Glomerular visceral epithelial cell (primary cell): Measurements from ENCODE around the gene DHX36.

ENCODE experiments used
- DNase-seq: peaks from one replicate; pipeline ENCODE4 v3.0.0-alpha.2; 2016; ENCODE audit errors: extremely low spot score

Gene DHX36

DNA sequence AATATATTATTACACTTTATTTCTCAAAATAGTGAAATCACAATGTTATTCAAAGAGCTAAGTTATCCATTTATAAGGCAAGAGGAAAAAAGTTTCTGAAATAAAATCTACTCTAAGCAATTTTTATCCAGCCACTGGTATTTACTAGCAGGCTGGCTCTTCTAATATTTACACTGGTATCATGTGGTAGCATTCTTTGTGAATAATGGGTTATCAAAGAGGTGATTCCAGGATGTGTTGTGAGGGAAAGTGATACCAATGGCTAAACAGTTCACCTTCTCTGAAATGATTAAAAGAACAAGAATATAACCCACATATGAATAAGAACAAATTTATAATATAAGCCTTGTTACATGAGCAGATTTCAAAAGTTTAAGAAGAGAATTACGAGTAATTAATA lies 44.1 kb downstream of the DHX36 start:
- no peak for DNase-seq

DNA sequence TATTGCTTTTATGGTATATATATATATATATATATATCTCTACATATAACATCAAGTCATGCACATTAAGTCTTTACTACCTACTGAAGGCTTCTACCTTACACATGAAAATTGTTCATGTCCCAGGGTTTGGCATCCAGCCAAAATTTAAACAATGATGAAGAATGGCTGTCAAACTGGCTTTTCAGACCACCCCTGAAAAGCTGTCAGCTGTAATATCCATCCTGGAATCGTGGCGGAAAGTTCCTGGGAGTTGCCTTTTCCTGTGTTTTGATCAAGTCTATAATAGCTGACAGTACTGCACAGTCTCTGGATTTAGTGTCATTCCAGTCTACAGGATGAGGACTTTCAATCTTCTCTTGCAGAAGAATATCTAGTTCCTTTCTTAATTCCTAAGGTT lies 48.3 kb downstream of the DHX36 start:
- no peak for DNase-seq

DNA sequence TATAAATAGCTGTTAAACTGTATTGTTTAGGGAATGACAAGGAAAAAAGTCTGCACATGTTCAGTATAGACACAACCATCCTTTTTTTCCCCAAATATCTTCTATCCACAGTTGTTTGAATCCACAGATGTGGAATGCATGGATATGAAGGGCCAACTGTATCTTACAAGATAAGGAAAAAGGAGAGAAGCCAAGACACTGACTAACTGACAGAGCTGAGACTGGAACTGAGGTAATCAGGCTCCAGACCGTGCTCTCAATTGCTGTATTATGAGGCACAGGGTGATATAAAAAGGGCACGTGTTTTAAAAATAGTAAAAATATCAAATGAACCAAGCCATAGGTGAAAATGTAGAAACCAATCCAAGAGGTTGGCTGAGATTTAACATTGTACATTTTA lies 49.0 kb downstream of the DHX36 start:
- DNase-seq, result no peak

DNA sequence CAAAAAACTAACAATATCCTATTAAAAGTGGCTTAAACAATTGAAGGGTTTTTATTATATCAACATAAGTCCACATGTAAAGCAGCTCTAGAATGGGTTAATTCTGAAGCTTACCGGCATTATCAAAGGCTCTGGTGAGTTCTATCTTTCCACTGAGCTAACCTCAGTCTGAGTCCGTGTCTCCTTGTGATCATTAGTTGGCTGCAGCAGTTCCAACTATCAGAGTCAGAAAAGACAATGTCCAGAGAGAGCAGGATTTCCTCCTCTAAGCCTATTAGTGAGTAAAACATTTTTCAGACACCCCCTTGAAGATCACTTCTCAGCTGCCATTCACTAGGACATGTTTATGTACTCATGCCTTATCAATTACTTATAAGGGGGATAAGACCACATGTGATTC lies 49.9 kb downstream of the DHX36 start:
- DNase-seq, result no peak

DNA sequence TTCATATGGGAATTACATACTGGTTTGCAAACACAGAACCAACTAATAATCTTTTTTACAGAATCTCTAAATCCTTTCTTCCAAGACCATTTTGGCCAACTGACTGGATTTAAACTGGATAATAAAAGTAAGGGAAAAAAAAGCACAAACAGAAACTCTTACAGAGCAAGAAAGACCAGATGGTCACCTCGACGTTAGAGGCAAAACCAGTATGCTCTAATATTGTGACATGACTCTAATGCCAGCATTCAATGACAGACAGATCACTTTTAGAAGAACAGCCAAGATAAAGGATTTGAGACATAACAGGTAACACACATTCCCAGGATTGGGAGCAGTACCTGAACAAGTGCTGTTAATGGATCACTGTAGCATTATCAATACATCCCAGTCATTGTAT lies 50.9 kb downstream of the DHX36 start:
- DNase-seq, result no peak

DNA sequence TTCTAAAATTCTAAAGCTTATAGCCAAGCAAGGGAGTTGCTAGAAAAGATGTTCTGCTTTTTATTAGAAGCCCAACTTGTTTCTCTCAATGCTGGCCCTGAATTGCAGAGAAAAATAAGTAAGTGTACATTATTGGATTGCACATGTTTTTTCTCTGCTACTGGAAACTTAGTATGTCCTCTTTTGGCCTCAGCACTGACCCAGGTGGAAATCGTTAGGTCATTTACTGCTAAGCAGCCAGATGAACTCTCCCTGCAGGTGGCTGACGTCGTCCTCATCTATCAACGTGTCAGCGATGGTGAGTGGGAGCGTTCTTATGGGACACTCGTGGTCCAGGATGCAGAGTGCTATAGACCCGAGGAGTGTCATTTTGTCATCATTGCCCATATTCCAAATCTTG lies 69.8 kb downstream of the DHX36 start:
- DNase-seq, result no peak

DNA sequence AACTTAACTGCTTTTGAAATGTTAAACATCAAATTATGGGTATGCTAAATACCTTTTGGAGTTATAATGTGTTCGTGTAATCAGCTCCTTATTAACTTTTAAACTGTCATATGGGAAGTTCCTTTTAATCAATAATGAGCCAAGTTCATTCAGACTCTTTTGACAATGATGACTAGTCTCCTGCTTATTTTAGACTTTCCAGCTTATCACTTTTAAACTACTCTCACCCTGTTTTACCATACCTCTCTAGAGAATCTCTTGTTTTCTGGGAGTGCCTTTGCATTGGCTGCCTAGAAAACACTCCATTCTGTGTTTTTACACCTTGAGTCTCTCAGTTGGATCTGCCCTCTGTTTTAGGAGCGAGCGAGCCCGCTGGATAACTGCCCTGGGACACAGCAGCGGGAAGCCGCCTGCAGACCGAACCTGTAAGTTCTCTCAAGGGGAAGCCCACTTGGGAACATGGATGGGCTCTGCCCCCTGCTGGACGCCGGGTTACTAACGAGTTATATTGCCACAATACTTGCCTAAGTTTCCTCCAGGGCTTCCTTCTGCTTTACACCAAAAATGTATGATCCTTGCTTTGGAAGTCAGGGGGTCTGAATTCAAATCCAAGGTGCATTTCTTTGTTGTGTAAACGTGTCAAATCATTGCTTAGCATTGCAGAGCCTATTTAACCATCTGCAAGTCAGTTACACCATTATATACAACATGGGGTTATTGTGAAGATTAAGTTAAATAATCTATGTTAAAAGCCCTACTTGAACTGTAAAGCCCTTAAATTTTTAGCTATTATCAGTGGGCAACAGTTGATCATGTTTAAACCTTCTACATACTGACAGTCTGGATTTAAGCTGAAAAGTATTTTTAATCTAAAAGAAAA lies 71.3 kb downstream of the DHX36 start:
- peak; percentile 81 for DNase-seq

DNA sequence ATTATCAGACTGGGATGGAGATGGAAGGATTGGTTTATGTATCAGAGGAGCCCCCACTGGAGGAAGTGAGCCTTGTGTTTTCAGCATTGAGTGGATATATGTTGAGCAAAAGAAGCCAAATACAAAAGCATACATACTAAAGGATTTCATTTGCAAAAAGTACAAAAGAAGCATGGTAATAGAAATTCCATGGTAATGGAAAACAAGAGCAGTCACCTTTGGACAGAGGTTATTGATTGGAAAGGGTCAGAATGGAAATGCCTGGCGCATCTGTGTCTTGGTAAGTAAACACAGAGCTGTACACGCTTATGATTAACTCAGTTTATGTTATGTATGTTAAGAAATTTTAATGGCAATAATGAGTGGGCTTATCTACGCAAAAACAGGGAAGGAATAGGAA lies 72.7 kb downstream of the DHX36 start:
- no peak for DNase-seq

DNA sequence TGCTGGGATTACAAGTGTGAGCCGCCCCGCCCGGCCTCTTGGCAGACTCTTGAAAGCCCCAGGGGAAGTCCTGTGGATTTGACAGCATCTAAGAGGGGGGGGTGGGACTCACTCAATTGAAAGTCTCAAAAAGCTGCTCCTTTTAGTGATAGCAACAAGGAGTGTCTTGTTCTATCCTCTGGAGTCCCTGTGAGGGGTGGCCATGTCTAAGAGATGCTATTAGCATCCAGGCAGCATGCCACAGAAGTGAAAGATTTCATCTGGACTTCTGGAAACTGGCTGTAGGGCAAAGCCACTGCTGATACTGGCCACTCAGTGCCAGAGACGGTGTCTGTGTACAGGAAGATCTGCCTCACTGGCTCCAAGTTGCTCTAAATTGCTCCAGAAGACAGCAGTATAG lies 74.0 kb downstream of the DHX36 start:
- no peak for DNase-seq

DNA sequence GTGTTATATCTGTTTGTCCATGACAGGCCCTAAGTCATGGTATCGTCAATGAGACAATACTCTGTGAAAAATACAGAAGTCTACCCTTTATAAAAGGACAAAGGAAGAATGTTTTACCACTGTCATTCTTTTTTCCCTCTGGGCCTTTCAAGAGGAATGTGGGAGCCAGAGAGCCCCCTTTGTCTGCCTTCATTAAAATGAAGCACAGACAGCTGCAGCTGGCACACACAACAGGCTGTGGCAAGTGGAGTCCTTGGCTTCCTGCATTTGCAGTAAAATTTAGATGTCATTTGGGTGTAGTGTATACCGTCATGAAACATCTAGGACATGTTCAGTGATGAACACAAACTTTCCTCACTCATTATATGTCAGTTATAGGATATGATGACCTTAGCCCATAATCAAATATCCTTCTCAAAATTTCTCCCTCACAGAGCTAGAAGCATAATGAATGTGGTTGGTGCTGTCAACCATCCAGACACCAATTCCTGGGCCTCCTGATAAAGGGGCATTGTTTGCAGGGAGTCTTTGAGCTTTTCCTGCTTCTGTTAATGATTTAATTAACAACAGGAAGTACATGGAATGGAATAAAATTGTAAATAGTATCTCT lies 76.4 kb downstream of the DHX36 start:
- no peak for DNase-seq

DNA sequence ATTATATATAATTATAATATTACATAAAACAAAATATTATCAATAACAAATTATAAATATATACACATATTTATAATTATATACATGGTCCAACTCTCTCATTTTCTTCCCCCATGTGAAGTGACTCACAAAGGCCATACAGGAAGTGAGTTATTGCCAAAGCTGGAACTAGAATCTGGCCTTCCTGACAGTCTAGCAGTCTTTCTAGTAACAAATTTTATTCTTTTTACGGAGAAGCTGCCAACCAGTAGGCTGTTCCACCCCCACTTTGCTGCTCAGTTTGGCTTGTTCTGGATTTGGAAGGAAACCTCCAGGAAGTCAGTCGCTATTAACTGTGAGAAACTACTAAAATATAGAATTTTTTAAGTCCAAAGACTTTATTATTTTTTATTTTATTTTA lies 79.6 kb downstream of the DHX36 start:
- DNase-seq, result no peak

DNA sequence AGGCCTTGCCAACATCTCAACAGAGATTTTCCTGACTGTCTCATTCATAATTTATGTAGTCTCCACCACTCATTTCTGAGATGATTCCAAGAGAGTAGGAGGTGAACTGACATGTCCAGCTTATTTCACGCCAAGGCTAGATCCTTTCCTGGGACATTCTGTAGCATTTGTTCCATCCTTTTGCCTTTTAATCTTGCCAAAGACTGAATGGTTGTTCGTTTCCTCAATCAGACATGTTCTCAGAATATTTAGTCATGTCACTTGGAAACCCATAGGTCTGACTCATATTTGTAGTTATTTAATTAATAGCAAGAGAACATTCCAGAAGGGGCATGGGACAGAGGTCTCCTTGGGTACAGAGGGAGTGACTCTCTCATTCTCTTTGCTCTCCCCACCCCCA lies 80.9 kb downstream of the DHX36 start:
- no peak for DNase-seq

DNA sequence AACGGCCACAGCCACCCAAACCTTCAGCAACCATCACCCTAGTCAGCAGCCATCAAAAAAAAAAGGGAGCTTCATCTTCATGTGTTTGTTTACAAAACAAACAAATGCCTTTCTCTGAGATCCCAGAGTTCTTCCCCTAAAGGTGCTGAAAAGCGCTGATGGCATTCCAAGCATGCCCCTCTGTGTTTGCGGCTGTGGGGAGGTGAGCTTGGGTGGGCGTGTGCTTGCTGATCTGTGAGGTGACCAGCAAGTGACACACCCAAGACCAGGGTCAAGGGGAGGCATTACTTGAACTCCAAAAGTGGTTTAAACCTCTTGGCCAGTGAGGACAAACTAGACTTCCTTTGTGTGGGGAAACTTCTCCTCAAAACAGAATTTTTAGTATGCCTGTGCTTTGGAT lies 81.5 kb downstream of the DHX36 start:
- no peak for DNase-seq

DNA sequence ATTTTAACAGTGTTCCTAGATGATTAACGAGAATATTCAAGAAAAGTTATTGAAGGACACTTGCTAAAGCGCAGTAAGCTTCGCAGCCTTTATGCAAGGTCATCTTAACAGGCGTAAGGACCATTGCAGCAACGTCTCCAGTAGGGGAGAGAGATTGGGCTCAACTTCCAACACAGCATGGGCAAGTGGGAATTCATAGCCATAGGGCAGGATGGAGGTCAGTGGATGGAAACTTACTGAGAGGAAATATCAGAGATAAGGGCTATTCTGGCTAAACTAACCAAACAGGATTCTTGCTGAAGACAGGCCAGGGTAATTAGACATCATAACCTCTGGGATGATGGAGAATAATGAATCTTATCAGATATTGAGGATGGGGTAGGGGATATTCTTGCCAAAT lies 82.8 kb downstream of the DHX36 start:
- DNase-seq, result no peak

DNA sequence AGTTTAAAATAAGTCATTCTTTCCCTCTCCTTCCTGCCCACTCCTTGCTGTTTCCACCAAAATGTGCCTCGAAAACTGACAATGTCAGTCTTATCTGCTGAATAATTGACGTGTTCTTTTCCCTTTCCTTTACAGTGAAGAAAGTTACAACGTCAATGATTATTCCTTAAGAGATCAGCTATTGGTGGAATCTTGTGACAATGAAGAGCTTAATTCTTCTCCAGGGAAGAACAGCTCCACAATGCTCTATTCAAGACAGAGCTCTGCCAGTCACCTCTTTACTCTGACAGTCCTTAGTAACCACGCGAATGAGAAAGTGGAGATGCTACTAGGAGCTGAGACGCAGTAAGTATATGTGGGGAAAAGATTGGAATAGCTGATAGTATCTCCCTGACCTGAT lies 84.1 kb downstream of the DHX36 start:
- DNase-seq, result no peak

DNA sequence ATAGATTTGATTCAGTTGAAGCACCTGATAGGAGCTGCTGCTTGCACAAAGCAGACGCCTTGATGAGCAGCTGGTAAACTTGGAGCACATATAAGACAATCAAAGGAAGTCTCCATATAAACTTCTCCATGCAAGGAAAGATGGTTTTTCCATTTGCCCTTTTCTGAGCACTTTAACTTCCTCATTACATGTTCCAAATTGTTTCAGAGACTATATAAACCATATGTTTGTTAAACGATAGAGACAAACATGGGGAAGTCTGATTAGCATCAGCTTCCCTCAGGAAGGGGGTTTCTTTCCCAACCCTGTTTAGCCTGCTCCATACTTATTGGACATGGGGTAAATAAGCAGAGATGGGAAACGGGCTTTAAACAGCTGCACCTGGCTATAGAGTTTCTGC lies 88.0 kb downstream of the DHX36 start:
- no peak for DNase-seq

DNA sequence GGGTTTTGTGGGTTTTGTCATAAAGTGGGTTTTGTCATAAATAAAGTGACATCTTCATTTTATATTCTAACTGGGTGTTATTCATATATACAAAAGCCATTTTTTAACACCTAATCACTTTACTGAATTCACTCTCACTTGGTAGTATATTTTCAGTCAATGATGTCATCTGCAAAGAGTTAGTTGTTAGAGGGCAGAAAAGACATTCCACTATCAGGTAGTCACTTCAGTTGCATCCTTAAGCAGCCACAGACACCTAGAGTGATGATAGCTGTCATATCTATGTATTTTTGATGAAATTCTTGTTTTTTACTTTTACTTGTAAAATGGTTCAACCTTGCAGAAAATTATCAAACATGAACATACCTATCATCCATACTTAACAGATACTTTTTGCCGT lies 89.0 kb downstream of the DHX36 start:
- peak; percentile 29 for DNase-seq

DNA sequence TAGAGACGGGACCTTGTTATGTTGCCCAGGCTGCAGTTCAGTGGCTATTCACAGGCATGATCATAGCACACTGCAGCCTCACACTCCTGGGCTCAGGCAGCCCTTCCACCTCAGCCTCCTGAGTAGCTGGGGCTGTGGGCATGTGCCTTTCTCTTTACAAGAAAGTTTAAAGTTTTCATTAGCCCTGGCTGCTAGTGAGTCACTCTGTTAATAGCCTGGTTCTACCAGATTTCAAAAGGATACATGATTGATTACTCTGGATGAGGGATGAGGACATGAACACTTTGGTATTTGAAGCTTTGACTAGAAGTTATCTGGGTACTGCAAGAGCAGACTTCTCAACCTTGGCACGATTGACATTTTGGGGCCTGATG lies 95.1 kb downstream of the DHX36 start:
- DNase-seq, result no peak

DNA sequence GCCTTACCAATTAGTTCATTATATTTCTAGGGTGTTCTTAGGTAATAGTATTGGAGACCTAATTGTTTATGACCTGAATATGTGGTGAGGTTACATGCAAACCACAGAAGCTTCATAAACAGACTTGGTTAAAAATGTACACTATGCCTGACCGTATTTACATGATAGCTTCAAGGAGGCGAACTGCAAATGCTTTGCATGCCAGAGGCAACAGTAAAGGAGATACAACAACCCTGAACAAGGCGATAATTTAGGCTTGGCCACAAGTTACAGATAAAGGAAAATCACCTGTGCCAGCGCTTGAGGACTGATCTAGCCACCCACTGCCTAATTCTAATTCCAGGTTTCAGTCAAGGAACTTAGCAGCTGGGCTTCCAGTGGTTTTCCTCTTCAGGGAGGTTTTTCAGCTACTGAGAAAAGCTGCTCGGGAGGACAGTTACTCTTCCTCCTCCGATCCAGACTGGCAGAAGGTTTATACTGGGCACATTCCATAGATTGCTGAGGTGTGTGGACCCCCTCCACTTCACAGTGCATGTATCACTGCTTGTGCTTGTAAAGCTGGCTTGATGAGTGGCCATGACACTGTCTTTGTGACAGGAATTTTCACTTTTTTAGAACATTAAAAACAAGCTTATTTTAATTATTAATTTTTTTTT lies 95.6 kb downstream of the DHX36 start:
- no peak for DNase-seq

DNA sequence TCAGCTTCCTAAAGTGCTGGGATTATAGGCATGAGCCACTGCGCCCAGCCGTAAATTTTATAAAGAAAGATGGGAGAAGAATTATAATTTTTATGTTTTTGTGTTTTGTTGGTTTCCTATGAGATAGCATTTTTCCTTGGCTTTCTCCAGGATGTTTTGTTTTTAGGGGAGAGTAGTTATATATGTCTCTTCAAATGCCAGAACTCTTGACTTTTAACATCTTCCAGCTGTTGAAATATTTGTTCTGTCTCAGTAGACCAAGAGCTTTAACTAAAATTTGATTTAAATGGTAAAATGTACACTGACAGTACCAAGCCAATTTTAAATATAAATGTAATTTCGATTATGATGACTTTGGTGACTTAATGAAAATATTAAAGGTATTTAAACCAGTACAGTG lies 96.8 kb downstream of the DHX36 start:
- no peak for DNase-seq

DNA sequence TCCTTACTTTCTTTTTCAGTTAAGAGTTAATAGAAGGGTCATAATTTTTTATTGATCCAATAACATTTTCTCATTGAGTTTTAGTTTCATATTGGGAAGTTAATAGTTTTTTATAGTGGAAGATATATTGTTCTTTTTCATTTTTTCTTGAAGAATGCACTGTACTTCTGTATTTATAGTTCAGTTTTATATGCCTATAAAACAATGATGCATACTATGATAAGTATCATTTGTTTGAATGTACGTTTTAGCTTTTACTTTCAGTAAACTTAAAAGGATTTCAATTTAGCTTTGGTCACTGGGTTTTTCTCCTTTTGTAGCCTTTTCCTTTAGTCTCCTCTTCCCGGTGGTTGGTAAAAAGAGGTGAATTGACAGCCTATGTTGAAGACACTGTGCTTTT lies 98.8 kb downstream of the DHX36 start:
- no peak for DNase-seq

DNA sequence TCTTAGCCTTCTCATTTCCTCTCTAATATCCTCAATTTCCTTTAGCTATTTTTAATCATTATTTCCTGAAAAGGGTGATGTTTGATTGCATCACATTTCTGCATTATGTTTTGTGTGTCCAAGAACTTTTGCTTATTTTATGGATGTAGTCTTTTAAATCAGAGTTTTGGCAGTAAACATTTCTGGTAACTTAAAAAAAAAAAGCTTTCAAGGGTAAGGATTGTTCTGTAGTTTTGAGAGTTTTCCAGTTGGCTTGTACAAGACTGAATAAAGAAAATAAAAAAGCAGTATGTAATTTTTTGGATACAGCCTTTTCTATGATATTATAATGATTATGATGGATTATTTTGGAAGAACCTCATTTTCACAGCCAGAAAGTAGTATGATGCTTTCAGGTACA lies 99.4 kb downstream of the DHX36 start:
- no peak for DNase-seq

DNA sequence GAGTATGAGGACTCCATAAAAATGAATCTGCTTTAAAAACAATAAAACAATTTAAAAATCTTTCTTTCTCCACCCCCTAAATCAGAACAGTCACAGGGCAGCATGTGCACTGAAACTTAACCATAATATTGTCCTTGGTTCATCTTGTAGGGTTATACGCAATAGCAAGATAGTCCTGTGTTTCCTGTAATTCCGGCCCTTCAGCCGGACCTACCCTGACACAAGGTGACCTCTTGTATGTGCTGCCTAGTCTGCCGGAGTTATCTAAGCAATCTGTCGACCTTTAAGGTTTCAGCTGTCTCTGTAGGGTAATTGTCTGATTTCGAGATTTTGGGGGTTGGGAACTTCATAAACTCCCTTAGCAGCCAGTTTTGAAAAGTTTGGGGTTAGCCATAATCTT lies 99.9 kb downstream of the DHX36 start:
- no peak for DNase-seq
